Bronchial epithelial cell (primary cell): ENCODE measurements around the gene CELF2. TPM values are rescaled to one million over a fixed set of nuclear protein-coding genes. Genes with fewer than 3 reads are reported as not detected.

Experiments used
- DNase-seq: peaks from one replicate; pipeline ENCODE4 v3.0.0-alpha.2; 2010; ENCODE audit warnings: low read depth
- FAIRE-seq: peaks from 2 replicates; lab custom pipeline; 2011; peaks lifted over from hg19 to GRCh38; lab: Jason Lieb, UNC
- H3K27me3 ChIP-seq: 2 replicates; pipeline ENCODE4 v1.5.1; 2011; ENCODE audit warnings: low read length; ENCODE audit not compliant: control insufficient read depth, insufficient read depth
- H3K36me3 ChIP-seq: 2 replicates; pipeline ENCODE4 v1.5.1; 2011; ENCODE audit warnings: low read length; ENCODE audit not compliant: control insufficient read depth, insufficient read depth
- H3K4me3 ChIP-seq: 2 replicates; pipeline ENCODE4 v1.5.1; 2011; ENCODE audit warnings: mild to moderate bottlenecking, low read depth, low read length, control low read depth
- CTCF ChIP-seq: IDR thresholded peaks from 2 replicates; pipeline ENCODE4 v1.5.1; 2011; ENCODE audit warnings: mild to moderate bottlenecking, moderate library complexity, low read length, control low read depth, inconsistent platforms; ENCODE audit not compliant: insufficient read depth, severe bottlenecking
- total RNA-seq: library from RNA; depleted of rRNA; stranded (reverse); fragments of >200 nt; gene quantifications from 2 replicates; pipeline ENCODE4 v1.2.1, GENCODE V29; 2014

The CELF2 gene
- total RNA-seq, 1 donor from 2014 or later: 2.1 TPM

DNA sequence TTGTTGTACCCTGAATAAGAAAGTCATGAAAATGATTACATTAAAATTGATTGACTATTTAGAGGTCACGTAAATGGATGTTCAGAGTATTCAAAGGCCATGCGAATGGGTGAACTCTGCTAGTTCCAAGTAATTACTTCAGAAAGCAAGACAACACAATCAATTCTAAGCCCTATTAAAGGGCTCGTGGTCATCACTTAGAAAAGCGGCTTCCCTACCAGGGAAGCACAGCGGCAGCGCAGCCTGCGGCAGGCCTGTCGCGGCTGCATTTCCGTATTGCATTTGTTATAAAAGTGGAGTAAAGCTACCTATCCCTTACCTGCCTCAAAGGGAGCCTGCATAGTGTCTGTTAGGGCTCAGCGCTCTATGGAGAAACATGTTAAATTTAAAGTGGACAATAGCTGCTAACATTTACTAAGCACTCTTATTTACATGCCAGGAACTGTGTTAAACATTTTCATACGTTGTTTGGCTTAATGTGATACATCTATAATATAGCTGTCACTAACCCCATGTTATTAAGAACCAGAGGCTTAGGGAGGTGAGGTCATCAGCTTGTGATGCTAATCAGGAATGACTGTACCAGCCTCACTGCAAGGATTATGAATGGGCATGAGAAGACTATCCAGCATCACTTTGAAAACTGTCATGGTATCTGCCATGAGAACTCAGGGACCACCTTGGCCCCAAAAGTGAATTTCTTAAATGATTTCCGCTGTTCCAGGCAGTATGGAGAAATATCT, 187.5 kb downstream of the CELF2 start:
- no peak for FAIRE-seq
- peak; percentile 44 for DNase-seq
- no peak for TF ChIP-seq CTCF

GRCh38 chr10:11206676-11207559, 189.2 kb downstream of the CELF2 start:
- Histone ChIP-seq H3K36me3 (no peaks in the 10 kb centered on the region), H3K27me3 (no peaks in the 10 kb centered on the region), H3K4me3 (no peak overlapping the region)
- DNase-seq (no peak), FAIRE-seq (peak; percentile 18)
- no peak for TF ChIP-seq CTCF

More for the DNA sequence above, 187.5 kb downstream of the CELF2 start:
- Histone ChIP-seq H3K36me3 (no peaks in the 10 kb centered on the region), H3K27me3 (no peaks in the 10 kb centered on the region), H3K4me3 (no peak overlapping the region)

DNA sequence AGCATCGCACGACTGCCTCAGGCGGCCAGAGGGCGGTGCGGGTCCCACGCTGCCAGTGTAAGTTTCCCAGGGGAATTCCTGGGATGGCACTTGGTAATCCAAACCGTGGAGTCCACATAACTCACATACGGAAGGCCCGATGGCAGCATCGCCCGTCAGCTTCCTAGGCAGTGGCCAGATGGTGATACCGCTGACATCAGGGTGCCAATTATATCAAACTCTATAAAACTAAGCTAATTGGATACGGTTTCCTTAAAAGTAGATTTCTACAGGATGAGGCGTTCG, 189.8 kb downstream of the CELF2 start:
- DNase-seq (no peak), FAIRE-seq (no peak)
- no peaks in the 10 kb centered on the region for H3K36me3 ChIP-seq
- H3K27me3 ChIP-seq: no peaks in the 10 kb centered on the region
- H3K4me3 ChIP-seq: no peak overlapping the region
- TF ChIP-seq CTCF: no peak

DNA sequence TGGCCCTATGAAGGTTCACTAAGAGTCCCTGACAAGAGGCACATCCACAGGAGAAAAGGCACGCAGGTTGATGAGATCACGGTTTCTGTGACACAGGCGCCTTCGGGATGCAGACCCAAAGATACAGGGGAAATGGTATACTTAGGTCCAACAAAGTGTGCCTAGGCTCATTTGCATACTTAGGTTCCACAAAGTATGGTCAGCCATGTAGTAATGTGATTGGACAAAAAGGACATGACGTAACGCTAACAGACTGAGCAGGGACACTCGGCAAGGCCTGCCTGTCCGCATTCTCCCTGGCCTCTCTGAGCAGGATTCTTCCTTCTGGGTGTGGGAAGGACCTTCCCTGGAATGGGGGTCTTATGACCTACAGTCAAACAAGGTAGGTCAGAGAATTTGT, 190.6 kb downstream of the CELF2 start:
- TF ChIP-seq CTCF: no peak
- no peak for FAIRE-seq
- no peak for DNase-seq

GRCh38 chr10:11208908-11209829, 191.5 kb downstream of the CELF2 start:
- DNase-seq: no peak
- Histone ChIP-seq H3K27me3 (no peaks in the 10 kb centered on the region), H3K4me3 (no peak overlapping the region), H3K36me3 (no peaks in the 10 kb centered on the region)
- no peak for TF ChIP-seq CTCF
- FAIRE-seq: no peak

More for the DNA sequence above, 190.6 kb downstream of the CELF2 start:
- no peaks in the 10 kb centered on the region for H3K36me3 ChIP-seq
- H3K4me3 ChIP-seq: no peak overlapping the region
- H3K27me3 ChIP-seq: no peaks in the 10 kb centered on the region
